Measurements from ENCODE around the gene ITPRID1. TPM values are rescaled to one million over a fixed set of nuclear protein-coding genes. Genes with fewer than 3 reads are reported as not detected.

Gene ITPRID1
- total RNA-seq, 1 experiment from 2014 or later = 1.2 TPM

DNA sequence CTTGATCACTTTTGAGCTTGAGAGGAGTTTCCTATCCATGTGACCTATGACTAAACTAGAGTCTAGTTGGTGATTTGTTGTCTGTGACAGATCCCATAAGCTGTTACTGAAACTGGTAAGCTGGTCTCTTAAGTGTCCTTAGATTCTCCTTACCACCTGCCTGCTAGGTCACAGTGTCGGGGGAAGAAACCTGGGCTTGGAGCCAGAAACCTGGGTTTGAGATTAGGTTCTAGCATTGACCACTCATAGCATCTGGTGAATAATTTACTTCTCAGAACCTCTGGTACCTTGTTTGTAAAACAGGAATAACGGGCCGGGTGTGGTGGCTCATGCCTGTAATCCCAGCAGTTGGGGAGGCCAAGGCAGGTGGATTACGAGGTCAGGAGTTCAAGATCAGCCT is 21.8 kb upstream of the ITPRID1 start:
- H3K27me3 Mint-ChIP-seq (ENCODE audit: low read depth) = no peaks in the 10 kb centered on the region
- Histone ChIP-seq H3K79me2 (ENCODE audit: insufficient read depth, low read length) (no peaks in the 10 kb centered on the region), H3K18ac (ENCODE audit: insufficient read length, low read depth, low read length) (no peak overlapping the region), H3K9ac (ENCODE audit: extremely low read depth, insufficient read length, low read length) (no peak overlapping the region), H3K79me1 (ENCODE audit: insufficient read depth, low read depth, low read length, poor library complexity, severe bottlenecking) (no peaks in the 10 kb centered on the region), H3T11ph (ENCODE audit: low read length) (no peak overlapping the region), H2BK15ac (ENCODE audit: low read depth, low read length) (no peak overlapping the region), H4K20me1 (ENCODE audit: control insufficient read depth, insufficient read depth, insufficient read length) (no peaks in the 10 kb centered on the region), H2BK120ac (ENCODE audit: low read depth, low read length, poor library complexity, severe bottlenecking) (no peak overlapping the region), H2AK5ac (ENCODE audit: insufficient read length, low read length) (no peak overlapping the region), H3K4me1 (ENCODE audit: insufficient read depth, low read length) (peaks cover 11% of the 10 kb centered on the region), H3K23me2 (ENCODE audit: insufficient read length, low read depth, low read length, poor library complexity, severe bottlenecking) (no peaks in the 10 kb centered on the region), H3K4me2 (ENCODE audit: insufficient read depth, insufficient read length, low read length) (no peak overlapping the region), H3K14ac (ENCODE audit: insufficient read depth, low read length) (no peak overlapping the region), H3K9me3 (ENCODE audit: control insufficient read depth, low read depth, low read length) (no peaks in the 10 kb centered on the region), H2BK5ac (ENCODE audit: insufficient read length, low read length) (no peak overlapping the region), H4K91ac (ENCODE audit: insufficient read length, low read depth, low read length) (no peak overlapping the region), H2BK12ac (ENCODE audit: insufficient read length, low read depth, low read length) (no peak overlapping the region), H4K8ac (replicated peaks; ENCODE audit: insufficient read length, low read depth, low read length) (no peak overlapping the region), H4K5ac (ENCODE audit: insufficient read length, low read depth, low read length) (no peak overlapping the region), H3K27ac (ENCODE audit: insufficient read length, low read depth, low read length) (no peak overlapping the region), H2BK20ac (ENCODE audit: low read depth, low read length, poor library complexity, severe bottlenecking) (no peak overlapping the region), H3K56ac (ENCODE audit: insufficient read length, low read depth, low read length) (no peak overlapping the region), H3K4ac (ENCODE audit: low read depth, low read length) (no peak overlapping the region), H3K27me3 (ENCODE audit: insufficient read depth, low read length) (no peaks in the 10 kb centered on the region), H2AFZ (ENCODE audit: low read length) (no peak overlapping the region), H3K23ac (ENCODE audit: insufficient read length, low read depth, low read length) (no peak overlapping the region)
- H3K27ac Mint-ChIP-seq = no peak overlapping the region
- H3K36me3 Mint-ChIP-seq (ENCODE audit: insufficient read depth in 1 of 3, low read depth in 3 of 3) = no peaks in the 10 kb centered on the region
- no CpG with 5 or more reads among the region's 4 CpGs for WGBS (ENCODE audit: extremely low coverage, insufficient read length, low lambda C conversion rate)
- no peak overlapping the region for H3K4me3 Mint-ChIP-seq
- no peaks in the 10 kb centered on the region for H3K9me3 Mint-ChIP-seq
- TF ChIP-seq, protein P1, sequence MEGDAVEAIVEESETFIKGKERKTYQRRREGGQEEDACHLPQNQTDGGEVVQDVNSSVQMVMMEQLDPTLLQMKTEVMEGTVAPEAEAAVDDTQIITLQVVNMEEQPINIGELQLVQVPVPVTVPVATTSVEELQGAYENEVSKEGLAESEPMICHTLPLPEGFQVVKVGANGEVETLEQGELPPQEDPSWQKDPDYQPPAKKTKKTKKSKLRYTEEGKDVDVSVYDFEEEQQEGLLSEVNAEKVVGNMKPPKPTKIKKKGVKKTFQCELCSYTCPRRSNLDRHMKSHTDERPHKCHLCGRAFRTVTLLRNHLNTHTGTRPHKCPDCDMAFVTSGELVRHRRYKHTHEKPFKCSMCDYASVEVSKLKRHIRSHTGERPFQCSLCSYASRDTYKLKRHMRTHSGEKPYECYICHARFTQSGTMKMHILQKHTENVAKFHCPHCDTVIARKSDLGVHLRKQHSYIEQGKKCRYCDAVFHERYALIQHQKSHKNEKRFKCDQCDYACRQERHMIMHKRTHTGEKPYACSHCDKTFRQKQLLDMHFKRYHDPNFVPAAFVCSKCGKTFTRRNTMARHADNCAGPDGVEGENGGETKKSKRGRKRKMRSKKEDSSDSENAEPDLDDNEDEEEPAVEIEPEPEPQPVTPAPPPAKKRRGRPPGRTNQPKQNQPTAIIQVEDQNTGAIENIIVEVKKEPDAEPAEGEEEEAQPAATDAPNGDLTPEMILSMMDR (conservative IDR thresholded peaks at IDR 0.05) = no peak
- H3K4me1 Mint-ChIP-seq = peaks cover 23 to 36% of the 10 kb centered on the region in 2 experiments
- DNase-seq = no peak
